Bronchial epithelial cell (primary cell): ENCODE data around the gene IL4R. TPM values are rescaled to one million over a fixed set of nuclear protein-coding genes. Genes with fewer than 3 reads are reported as not detected.

Source experiments
- DNase-seq: peaks from one replicate; pipeline ENCODE4 v3.0.0-alpha.2; 2010; ENCODE audit warnings: low read depth
- FAIRE-seq: peaks from 2 replicates; lab custom pipeline; 2011; peaks lifted over from hg19 to GRCh38; lab: Jason Lieb, UNC
- H3K27me3 ChIP-seq: 2 replicates; pipeline ENCODE4 v1.5.1; 2011; ENCODE audit warnings: low read length; ENCODE audit not compliant: control insufficient read depth, insufficient read depth
- H3K36me3 ChIP-seq: 2 replicates; pipeline ENCODE4 v1.5.1; 2011; ENCODE audit warnings: low read length; ENCODE audit not compliant: control insufficient read depth, insufficient read depth
- H3K4me3 ChIP-seq: 2 replicates; pipeline ENCODE4 v1.5.1; 2011; ENCODE audit warnings: mild to moderate bottlenecking, low read depth, low read length, control low read depth
- total RNA-seq: library from RNA; depleted of rRNA; stranded (reverse); fragments of >200 nt; gene quantifications from 2 replicates; pipeline ENCODE4 v1.2.1, GENCODE V29; 2014
- TF ChIP-seq, protein P1 (sequence below): IDR thresholded peaks from 2 replicates; pipeline ENCODE4 v1.5.1; 2011; ENCODE audit warnings: mild to moderate bottlenecking, moderate library complexity, low read length, control low read depth, inconsistent platforms; ENCODE audit not compliant: insufficient read depth, severe bottlenecking

IL4R gene
- total RNA-seq, 1 donor from 2014 or later: 25.8 TPM

DNA sequence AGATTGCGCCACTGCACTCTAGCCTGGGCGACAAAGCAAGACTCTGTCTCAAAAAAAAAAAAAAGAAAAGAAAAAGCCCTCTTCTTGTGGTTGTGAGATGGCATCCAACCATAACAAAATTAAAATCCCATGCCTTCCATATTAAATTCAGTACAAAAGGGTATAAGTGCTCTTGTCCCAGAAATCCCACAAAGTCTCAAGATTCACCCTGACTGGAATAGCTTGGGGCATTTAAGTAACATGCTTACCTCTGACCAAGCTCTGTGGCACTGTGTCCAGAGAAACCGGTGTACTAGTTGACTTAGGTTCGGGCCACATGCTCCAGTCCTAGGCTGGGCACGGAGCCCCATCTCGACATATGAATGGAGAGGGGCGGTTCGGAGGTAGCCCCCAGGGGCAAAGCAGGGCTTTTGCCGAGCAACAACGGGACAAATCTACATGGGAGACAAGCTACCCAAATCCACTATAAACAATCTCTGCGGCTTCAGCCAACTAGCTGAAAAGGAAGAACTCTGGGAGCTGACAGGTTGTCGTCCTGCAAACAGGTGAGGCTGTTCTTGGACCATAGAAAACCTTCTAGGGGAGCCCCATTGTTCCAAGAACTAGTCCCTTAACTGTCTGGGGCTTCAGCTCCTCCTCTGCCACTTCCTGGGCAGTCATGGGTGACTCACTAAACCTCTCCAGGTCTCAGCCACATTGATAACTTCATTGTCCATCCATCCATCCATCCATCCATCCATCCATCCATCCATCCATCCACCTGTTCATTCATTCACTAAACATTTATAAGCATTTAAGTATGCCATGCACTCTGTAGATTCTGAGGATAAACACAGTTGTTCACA is 10.3 kb upstream of the IL4R start:
- DNase-seq (no peak), FAIRE-seq (no peak)
- Histone ChIP-seq H3K27me3 (no peaks in the 10 kb centered on the region), H3K36me3 (no peaks in the 10 kb centered on the region), H3K4me3 (no peak overlapping the region)
- TF ChIP-seq, protein P1, sequence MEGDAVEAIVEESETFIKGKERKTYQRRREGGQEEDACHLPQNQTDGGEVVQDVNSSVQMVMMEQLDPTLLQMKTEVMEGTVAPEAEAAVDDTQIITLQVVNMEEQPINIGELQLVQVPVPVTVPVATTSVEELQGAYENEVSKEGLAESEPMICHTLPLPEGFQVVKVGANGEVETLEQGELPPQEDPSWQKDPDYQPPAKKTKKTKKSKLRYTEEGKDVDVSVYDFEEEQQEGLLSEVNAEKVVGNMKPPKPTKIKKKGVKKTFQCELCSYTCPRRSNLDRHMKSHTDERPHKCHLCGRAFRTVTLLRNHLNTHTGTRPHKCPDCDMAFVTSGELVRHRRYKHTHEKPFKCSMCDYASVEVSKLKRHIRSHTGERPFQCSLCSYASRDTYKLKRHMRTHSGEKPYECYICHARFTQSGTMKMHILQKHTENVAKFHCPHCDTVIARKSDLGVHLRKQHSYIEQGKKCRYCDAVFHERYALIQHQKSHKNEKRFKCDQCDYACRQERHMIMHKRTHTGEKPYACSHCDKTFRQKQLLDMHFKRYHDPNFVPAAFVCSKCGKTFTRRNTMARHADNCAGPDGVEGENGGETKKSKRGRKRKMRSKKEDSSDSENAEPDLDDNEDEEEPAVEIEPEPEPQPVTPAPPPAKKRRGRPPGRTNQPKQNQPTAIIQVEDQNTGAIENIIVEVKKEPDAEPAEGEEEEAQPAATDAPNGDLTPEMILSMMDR: no peak

DNA sequence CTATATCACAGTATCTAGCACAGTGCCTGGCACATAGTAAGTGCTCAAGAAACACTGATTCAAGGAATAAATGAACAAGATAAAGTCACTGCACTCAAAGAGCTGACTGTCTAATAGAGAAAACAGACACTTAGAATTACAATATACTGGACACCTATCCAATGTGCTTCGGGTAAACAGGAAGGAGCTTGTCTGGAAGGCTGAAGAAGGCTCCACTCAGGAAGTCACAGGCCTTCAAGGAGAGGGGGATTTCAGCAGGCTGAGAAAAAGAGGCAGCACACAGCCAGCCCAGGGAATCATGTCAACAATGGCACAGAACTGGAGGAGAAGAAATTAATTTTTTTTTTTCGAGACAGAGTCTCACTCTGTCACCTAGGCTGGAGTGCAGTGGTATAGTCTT is 9.7 kb upstream of the IL4R start:
- DNase-seq (no peak), FAIRE-seq (no peak)
- TF ChIP-seq, protein P1: no peak
- Histone ChIP-seq H3K27me3 (no peaks in the 10 kb centered on the region), H3K36me3 (no peaks in the 10 kb centered on the region), H3K4me3 (no peak overlapping the region)

DNA sequence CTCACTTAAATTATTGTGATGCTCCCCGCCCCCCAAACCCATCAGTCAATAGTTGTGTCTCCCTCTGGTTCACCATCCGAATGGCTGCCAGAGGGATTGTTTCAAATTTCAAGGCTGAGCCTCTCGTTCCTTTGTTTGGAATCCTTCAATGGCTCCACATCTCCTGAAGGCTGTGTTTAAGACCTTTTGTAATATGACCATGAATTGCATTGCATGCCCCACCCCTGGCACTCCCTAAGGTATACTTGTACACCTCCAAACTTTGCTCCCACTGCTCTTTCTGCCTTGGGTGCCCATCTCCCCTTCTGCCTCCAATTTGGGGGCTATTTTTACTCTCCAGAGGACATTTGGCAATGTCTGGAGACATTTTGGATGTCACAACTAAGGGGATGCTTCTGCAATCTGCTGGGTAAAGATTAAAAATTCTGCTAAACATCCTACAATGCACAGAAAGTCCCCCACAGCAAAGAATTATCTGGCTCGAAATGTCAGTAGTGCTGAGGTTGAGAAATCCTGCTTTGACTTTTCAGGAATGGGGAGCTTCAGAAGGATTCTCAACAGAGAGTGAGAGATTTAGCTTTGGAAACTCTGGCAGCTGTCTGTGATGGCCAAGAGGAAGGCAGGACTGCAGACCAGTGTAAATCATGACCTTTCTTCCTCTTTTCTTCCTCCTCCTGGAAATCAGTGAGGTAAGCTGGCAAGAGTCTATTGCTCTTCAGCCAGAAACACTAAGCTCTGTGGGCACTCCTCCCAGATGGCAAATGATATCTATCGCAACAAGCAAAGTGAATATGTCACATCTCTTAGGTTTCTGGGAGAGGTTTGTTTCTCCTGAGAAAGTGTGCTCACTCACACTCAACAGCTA is 8.7 kb upstream of the IL4R start:
- no peak for DNase-seq

DNA sequence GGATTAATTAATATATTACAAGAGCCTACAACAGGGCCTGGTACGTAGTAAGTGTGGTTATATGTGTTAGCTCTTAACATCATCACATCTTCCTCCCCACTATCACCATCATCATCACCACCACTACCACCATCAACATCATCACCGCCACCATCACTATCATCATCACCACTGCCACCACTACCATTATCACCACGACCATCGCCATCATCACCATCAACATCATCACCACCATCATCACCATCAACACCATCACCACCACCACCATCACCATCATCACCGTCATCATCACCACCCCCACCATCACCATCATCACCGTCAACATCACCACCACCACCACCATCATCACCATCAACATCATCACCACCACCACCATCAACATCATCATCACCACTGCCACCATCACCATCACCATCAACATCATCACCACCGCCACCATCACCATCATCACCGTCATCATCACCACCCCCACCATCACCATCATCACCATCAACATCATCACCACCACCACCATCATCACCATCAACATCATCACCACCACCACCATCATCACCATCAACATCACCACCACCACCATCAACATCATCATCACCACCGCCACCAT is 7.8 kb upstream of the IL4R start:
- TF ChIP-seq, protein P1: no peak
- Histone ChIP-seq H3K27me3 (no peaks in the 10 kb centered on the region), H3K36me3 (no peaks in the 10 kb centered on the region), H3K4me3 (no peak overlapping the region)
- no peak for DNase-seq
- FAIRE-seq: peak; percentile 13

More for the DNA sequence above, 8.7 kb upstream of the IL4R start:
- TF ChIP-seq, protein P1: no peak
- Histone ChIP-seq H3K27me3 (no peaks in the 10 kb centered on the region), H3K4me3 (no peak overlapping the region), H3K36me3 (no peaks in the 10 kb centered on the region)
- no peak for FAIRE-seq

DNA sequence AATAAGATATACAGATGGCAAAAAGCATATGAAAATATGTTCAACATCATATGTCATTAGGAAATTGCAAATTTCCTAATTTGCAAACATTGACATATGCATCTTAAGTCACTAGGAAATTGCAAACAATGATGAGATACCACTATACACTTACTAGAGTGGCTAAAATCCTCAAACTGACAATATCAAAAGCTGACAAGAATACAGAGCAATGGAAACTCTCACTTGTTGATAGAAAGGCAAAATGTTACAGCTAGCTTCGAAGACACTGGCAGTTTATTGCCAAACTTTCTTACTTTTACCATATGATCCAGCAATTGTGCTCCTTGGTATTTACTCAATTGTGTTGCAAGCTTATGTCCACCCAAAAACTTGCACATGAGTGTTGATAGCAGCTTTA is 5.0 kb upstream of the IL4R start:
- TF ChIP-seq, protein P1: no peak
- Histone ChIP-seq H3K4me3 (no peak overlapping the region), H3K27me3 (no peaks in the 10 kb centered on the region), H3K36me3 (no peaks in the 10 kb centered on the region)
- FAIRE-seq (no peak), DNase-seq (no peak)
